ENCODE data around the gene NAT8.
"Not testable (repeated sequence)": the region's sequence is repeated elsewhere in the genome, so short reads cannot be mapped to it uniquely, and the experiment has no call there.

Gene NAT8, protein sequence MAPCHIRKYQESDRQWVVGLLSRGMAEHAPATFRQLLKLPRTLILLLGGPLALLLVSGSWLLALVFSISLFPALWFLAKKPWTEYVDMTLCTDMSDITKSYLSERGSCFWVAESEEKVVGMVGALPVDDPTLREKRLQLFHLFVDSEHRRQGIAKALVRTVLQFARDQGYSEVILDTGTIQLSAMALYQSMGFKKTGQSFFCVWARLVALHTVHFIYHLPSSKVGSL

DNA sequence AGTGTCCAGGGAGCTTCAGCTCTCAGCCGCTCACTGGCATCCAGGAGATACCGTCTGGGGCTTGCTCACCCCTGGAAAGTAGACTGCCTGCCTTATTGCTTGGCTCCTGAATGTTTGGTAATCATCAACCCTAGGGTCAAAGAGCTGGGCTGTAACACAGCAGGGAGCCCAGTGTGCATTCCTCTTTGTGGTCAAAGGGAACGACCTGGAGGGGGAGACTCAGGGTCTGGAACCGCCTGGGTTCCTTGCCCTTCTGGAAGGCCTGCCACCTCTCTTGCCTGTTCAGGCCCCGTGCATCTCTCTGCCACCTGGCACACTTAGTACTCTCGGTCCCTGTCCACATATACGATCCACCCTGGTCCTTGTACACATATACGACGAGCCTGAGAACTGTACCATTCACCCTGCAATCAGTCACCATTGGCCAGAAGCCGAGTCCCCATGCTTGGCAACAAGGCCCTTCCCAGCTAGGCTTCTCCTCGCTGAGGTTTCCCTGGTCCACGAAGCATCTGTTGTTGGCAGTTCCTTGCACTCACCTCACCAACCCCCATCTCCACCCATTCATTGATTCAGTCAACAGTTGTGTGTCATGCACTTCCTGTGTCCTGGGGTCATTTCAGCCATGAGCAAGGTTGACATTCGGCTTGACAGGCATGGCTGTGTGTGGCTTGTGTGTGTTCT is at the start of gene NAT8:
NAT8 (minus strand) TSS at position 85 of the 681 bp plus-strand sequence. CDS start 794 bp downstream, outside the sequence.
- DNase-seq = no peak

- DNase-seq = not testable (repeated sequence)
Observed at GRCh38 chr2:73690372-73691088, 48.3 kb upstream of the NAT8 start.

DNA sequence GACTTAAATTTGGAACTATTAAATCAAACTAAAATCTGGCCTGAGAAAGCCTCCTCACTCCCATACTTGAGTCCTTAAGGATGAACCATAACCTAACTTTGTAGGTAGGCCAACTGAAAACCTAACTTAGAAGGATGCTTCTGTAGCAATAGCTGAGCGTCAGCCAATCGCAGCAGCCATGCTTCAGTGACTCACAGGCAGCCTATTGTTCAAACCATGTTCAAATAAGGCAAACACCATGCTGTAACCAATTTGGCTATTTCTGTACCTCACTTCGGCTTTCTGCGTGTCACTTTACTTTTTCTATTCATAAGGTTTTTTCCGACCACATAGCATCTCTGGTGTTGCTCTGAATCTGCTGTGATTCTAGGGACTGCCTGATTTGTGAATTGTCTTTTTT is 46.3 kb upstream of the NAT8 start:
- not testable (repeated sequence) for DNase-seq

GRCh38 chr2:73685764-73686438 is 43.7 kb upstream of the NAT8 start:
- DNase-seq = no peak

DNA sequence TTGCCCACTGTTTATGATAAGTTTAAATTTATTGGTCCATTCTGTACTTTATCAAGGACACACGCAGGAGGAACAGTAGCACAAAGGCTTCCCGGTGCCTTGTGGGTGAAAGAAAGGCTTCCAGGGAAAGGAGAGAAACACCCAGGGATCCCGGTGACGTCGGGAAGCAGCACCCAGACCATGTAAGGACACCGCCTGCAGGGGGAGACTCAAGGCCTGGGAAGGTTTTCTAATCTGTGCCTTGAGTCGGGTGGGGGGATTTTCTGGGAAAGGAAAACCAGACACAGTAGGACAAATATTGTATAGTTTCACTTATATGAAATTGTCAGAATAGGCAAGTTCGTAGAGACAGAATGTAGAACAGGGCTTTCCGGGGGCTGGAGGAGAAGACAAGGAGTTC is 42.7 kb upstream of the NAT8 start:
- DNase-seq = not testable (repeated sequence)

DNA sequence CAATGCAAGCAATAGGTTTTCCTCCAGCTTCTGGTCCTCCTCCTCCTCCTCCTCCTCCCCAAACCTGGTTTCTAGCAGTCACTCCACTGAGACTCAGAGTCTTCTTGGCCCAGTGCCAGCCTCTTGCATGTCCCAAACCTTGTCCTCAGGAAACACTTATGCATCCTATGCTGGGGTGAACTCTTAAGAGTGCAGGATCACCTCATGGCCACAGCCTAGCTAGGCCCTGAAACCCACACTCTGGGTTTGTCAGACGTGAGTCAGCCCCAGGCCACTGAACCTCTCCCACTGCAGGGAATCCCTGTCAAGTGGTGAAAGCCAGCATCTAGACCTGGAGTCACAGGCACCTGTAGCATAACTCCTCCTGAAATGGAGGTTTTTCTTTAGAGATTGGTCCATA is 42.1 kb upstream of the NAT8 start:
- DNase-seq = not testable (repeated sequence)

DNA sequence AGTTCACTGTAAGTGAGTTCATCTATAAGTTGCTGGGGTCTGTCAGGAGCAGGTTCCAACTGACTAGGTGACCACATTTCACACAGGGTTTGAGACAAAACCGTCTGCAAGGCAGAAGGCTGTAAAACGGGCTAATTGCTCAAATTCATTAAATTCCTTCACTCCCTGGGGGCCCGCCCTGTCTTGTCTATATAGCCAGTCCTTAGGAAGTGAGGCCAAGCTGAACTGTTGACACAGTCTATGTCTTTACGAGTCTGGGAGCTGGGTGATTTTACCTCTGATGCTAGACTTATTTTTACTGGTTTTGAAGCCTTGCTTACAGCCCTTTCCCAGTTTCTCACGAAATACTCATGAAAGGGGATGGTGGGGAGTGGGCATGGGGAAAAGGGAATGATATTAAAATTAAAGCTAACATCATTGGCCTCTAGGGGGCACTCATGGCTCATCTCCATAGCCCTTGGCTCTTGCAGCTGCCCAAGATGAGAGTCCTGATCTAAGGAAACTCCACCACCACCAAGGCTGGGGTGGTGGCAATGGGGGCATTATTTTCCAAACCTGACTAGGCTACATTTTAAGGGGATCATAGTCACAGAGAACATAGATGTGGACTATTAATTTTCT is 37.8 kb upstream of the NAT8 start:
- DNase-seq = not testable (repeated sequence)

DNA sequence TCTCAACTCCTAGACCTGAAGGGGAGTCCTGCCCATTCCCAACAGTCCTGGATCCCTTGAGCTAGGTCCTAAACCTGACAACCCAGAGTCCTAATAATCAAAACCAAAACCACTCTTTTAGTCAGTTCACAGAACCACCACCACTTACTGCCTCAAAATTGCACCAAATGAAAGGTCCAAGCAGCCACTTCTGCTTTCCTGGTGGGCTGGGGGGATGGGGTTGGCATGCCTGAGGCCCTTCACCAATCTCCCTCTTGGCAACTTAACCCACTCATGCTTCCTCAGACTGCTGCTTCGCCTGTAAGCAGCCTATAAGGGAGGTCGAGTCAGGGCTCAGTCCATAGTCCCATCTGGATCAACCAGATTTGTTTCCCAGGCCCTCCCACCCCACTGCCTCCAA is 37.0 kb upstream of the NAT8 start:
- not testable (repeated sequence) for DNase-seq

- DNase-seq = not testable (repeated sequence)
Observed at GRCh38 chr2:73678008-73678407, 35.8 kb upstream of the NAT8 start.

DNA sequence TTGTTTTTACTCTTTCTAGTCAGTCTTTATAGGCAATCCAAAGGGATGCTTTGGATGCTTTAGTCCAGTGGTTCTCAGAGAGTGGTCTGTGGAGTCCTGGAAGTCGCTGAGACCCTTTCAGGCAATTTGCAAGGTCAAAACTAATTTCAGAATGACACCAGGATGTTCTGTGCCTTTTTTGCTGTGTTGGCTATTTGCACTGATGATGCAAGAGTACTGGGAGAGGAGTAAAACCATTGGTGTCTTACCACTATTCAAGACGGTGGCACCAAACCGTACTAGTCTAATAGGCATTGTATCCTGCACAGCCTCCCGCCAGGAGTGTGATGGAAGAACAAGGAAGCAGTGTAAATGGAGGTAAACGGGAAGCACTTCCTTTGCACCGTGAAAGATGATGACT is 34.0 kb upstream of the NAT8 start:
- DNase-seq = not testable (repeated sequence)

- DNase-seq = not testable (repeated sequence)
Observed at GRCh38 chr2:73674696-73675157, 32.5 kb upstream of the NAT8 start.

GRCh38 chr2:73669976-73670375 is 27.8 kb upstream of the NAT8 start:
- not testable (repeated sequence) for DNase-seq

DNA sequence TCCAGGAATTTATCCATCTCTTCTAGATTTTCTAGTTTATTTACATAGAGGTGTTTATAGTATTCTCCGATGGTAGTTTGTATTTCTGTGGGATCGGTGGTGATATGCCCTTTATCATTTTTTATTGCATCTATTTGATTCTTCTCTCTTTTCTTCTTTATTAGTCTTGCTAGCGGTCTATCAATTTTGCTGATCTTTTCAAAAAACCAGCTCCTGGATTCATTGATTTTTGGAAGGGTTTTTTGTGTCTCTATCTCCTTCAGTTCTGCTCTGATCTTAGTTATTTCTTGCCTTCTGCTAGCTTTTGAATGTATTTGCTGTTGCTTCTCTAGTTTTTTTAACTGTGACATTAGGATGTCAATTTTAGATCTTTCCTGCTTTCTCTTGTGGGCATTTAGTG is 25.0 kb upstream of the NAT8 start:
- not testable (repeated sequence) for DNase-seq

GRCh38 chr2:73654175-73654574 is 12.0 kb upstream of the NAT8 start:
- no peak for DNase-seq

- DNase-seq = no peak
Observed at GRCh38 chr2:73652348-73652747, 10.1 kb upstream of the NAT8 start.

GRCh38 chr2:73651591-73652230 is 9.5 kb upstream of the NAT8 start:
- DNase-seq = no peak

DNA sequence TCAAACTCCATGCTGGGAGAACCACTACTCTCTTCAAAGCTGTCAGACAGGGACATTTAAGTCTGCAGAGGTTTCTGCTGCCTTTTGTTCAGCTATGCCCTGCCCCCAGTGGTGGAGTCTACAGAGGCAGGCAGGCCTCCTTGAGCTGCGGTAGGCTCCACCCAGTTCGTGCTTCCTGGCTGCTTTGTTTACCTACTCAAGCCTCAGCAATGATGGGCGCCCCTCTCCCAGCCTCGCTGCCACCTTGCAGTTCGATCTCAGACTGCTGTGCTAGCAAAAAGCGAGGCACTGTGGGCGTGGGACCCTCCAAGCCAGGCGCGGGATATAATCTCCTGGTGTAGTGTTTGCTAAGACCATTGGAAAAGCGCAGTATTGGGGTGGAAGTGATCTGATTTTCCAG is 5.5 kb upstream of the NAT8 start:
- DNase-seq = not testable (repeated sequence)

DNA sequence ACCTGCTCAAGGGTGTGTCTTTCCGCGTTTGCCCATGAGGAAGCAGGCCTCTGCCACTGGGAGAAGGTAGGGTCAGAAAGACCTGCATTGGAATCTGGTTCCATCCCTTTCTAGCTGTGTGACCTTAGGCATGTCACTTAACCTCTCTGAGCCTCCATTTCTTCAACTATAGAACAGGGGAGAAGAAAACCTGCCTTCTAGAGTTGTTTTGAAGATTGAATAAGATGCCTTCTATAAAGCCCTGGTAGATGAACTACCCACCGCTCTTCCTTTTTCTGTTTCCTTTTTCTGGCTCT is 507 bp downstream of the NAT8 start:
- no peak for DNase-seq

DNA sequence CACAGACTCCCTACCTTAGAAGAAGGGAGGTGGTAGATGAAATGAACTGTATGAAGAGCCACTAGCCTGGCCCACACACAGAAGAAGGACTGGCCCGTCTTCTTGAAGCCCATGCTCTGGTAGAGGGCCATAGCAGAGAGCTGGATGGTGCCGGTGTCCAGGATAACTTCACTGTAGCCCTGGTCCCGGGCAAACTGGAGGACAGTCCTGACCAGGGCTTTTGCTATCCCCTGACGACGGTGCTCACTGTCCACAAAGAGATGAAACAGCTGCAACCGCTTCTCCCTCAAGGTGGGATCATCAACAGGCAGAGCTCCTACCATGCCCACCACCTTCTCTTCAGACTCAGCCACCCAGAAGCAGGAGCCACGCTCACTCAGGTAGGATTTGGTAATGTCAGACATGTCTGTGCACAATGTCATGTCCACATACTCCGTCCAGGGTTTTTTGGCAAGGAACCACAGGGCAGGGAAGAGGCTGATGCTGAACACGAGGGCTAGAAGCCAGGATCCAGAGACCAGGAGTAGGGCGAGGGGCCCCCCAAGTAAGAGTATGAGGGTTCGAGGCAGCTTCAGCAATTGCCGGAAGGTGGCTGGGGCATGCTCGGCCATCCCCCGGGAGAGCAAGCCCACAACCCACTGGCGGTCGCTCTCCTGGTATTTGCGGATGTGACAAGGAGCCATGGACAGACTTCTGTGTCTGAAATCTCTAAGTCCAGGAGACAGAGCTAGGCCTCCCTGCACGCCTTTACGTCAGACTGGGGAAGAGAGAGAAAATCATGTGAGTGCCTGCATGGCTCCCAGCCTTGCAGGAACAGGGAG is 1.1 kb downstream of the NAT8 start:
- DNase-seq = no peak

- DNase-seq = no peak
Observed at GRCh38 chr2:73640511-73640911, 1.7 kb downstream of the NAT8 start.

DNA sequence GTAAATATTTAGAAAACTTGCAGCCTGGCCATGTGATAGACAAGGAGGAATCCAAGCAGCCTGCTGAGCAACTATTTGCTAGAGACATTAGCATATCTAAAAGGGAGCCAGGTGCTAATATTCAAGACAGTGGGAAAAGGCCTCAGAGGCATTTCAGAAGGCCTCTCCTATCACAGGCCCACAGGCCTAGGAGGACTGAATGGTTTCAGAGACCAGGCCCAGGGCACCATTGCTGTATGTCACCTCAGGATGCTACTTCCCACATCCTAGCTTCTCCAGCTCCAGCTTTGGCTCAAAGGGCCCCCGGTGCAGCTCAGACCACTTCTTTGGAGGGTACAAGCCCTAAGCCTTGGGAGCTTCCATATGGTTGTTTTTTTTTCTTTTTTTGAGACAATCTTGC is 3.8 kb downstream of the NAT8 start:
- no peak for DNase-seq

- not testable (repeated sequence) for DNase-seq
Observed at GRCh38 chr2:73636977-73637376, 5.2 kb downstream of the NAT8 start.
